Kidney tubule cell (primary cell): ENCODE measurements around the gene LAG3.

Experiments
- DNase-seq: peaks from one replicate; pipeline ENCODE4 v3.0.0-alpha.2; 2018; ENCODE audit warnings: low spot score

Gene LAG3

DNA sequence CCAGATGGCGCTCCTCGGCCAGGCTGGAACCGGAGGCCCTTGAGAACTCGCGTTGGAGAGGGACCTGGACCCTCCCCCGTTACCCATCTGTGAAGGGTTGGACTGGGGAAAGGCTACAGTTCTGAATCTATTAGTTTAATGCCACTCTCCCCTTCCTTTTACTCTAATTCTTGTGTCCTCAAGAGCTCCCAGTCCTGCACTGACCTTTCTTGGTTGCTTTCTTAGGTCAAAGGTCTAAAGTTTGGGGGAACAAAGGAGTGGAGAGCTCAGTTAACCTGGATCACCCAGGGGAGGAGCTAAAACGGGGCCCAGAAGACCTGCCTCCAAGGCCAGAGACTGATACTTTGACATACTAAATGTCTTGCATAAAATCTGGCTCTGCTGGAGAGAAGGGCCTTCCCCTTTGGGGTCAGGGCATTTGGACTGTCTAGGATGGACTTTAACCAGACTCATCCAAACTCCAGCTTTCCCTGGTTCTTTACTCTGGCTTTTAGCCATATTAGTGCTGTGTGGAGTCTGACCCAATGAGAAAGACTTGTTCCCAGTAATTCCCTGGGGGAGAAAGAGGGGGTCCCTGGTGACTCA is 18.5 kb upstream of the LAG3 start:
- DNase-seq = no peak

DNA sequence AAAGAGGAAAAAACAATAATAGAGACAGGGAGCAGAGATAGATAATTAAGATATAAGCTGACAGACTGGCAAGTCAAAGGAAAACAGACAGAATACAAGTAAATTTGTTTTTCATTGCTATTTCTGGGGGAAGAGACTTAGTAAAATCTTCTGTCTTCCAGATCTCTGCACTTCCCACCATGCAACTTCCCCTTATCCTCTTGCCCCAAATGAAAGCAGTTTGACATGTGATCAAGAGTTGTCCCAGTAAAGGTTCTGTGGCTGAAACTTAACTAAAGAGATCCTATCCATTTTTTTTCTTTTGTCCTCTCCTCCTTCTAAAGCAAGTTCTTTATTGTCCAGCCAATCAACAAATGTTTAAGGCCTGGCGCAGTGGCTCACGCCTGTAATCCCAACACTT is 17.9 kb upstream of the LAG3 start:
- no peak for DNase-seq

DNA sequence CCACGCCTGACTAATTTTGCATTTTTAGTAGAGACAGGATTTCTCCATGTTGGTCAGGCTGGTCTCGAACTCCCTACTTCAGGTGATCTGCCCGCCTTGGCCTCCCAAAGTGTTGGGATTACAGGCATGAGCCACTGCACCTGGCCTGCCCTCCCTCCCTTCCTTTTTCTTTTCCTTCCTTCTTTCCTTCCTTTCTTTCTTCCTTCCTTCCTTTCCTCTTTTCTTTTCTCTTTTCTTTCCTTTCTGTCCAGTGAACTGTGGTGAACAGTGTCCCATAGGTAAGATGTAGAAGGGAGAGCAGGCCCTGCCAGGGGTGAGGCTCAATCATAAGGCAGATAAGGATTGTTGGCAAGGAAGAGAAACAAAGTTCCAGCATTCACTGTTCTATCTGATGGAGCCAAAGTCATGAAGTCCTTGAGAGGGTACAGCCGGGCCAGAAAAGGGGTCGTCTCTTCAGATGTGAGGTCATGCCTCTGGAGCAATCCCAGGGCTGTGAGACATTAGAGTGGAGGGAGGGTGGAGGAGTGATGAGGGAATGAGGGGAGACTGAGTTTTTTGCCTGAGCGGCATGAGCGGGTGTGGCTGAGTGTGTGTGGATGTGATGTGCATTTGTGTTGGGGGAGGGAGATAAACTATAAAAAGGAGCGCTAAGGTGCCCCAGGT is 15.2 kb upstream of the LAG3 start:
- no peak for DNase-seq

DNA sequence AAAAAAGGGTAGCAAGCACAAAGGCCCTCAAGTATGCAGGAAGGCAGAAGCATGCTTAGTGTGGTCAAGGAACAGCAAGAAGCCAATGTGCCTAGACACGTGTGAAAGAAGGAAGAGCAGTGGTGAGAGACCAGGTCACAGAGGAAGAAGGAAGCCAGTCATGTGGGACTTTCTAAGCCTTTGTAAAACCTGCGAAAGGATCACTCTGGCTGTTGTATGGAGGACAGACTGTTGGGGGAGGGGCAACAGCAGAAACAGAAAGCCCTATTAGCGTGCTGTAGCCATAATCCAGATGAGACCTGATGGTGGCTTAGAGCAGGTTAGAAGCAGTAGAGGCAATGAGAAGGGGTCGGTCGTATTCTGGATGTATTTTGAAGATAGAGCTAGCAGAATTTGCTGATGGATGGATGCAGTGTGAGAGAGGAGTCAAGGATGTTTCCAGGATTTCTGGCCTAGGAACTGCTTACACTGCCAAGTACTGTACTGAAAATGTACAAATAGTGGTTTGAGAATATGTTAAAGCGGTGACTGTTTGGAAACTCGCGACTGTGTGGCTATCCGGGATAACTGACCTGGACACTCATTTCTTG is 13.7 kb upstream of the LAG3 start:
- DNase-seq = no peak

- no peak for DNase-seq
Measured at GRCh38 chr12:6759741-6760140, 12.6 kb upstream of the LAG3 start.

DNA sequence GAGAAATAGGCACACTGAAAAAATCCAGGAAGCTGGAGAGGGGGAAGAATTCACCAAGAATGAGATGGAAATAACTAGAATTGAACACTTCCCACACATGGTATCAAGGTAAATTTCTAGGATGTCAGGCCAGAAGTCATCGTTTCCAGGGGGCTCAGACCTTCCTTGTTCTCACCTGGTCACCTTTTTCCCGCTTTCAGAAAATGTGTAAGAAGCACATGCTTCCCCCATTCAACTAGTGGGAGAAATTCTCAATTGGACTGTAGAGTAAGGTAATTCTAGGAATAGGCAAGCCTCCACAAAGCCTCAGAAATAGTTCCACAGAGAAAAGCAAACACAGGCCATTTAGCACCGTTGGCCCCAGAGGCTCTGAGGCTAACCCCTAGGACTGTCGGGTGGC is 8.9 kb upstream of the LAG3 start:
- DNase-seq = no peak

- DNase-seq = peak; percentile 99
Measured at GRCh38 chr12:6764011-6764828, 8.1 kb upstream of the LAG3 start.

DNA sequence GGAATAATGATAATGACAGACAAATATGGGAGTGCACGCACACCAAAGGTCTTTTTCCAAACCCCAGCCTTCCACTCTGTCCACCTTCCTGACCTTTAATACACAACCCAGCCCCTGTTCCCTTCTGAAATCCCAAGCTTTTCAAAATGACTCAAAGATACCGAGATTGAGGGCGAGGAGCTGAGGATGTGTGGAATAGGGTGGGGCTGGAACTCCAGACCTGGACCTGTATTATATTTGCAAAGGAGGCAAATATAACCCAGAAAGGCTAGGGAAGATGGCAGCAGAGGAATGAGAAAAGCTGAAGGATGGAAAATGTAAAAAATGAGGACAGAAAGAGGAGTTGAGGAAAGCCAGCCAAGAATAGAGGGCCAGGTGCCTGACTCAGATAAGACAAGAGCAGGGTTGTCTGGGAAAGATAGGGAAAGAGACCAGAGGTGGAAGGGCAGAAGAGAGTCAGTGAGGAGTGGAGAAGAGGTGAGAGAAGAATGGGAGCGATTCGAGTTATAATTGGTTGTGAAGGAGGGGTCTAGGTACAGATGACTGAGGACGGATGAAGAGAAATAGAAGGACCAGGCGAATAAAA is 7.2 kb upstream of the LAG3 start:
- peak; percentile 16 for DNase-seq

DNA sequence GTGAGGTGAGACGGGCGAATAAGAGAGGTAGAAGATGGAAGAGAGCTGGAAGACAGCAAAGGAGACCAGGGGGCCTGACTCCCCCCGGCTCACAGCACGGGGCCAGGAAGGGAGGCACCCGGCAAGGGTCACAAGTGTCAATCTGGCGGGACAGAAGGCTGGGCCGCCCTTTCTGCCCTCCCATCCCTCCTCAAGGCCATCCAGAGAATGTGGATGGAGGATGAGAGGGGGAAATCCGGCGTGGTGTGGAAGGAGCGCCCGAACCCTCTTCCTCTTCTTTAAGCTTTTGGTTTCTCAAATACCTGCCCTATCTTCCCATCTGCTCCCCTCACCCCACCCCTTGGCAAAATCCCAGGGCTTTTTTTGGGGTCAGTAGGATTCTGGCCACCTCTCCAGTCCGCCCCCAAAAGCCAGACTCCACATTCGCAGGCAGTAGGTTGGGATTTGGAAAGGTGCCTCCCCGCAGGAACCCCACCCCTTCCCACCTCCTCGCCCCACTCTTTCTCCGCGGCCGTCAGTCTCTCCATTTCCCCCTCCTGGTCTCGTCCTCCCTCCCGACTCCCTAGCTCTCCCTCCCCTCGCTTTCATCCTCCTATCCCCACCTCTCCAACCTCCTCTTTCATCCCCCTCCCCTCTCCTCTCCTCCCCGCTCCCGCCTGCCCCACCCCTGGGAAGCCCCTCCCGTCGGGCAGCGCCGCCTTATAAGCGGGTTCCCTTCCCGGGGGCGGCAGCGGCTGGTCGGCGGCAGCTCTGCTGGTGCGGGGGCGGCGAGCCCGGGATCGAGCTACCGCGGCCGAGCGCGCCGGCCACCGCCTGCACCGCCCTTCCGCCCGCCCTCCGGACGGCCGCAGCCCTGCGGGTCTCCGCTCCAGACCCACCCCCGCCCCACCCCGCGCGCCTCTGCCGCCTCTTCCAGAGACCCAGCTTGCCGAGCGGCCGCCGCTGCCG is 6.4 kb upstream of the LAG3 start, which contains the start of gene PTMS:
TSS of gene PTMS (plus strand) at position 730 of the 948 bp plus-strand sequence. CDS start 343 bp downstream, outside the sequence.
- peak; percentile 88 for DNase-seq

GRCh38 chr12:6766651-6767349 is 5.5 kb upstream of the LAG3 start:
- DNase-seq = peak; percentile 79

DNA sequence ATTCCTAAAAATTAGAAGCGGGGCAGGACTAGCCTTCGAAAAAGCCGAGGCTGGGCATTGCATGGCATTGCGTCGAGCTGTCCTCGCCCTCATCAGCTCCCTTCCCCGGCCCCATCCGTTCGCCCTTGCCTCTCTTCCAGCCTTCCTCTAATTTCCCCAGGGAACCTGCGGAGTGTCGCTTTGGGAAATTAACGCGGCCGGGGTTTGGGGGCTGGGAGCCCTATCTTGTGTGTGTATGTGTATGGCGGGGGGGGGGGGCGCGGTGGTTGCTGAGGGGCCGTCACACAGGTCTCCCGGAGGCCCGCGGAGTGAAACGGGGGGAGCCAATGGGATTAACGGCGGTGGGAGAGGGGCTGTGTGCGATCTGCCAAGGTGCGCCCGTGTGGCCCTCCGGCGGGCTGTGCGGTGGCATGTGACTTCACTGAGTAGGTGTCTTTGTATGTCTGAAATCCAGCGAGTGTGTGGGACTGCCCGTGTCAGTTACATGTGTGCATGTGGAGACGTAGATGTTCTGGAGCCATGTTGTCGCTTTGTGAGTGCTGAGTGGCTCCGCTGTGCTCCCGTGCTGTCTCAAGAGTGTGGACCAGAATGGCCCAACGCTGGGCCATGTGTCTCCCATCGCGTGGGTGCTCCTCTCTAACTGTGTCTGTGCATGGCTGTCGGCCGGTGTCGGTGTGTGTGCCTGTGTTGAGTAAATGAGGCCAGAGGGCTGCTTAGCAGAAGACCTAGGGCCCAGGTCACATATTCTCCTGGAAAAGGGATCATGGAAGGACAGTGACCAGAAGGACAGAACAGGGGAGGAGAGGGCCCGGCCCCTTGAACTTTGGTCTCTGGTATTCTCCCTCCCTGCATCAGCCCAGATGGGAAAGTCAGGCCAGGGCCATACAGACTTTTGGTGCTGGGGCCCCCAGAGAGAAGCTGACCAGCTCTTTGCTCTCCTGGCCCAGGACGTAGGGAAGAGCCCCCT is 4.7 kb upstream of the LAG3 start:
- DNase-seq = peak; percentile 22

DNA sequence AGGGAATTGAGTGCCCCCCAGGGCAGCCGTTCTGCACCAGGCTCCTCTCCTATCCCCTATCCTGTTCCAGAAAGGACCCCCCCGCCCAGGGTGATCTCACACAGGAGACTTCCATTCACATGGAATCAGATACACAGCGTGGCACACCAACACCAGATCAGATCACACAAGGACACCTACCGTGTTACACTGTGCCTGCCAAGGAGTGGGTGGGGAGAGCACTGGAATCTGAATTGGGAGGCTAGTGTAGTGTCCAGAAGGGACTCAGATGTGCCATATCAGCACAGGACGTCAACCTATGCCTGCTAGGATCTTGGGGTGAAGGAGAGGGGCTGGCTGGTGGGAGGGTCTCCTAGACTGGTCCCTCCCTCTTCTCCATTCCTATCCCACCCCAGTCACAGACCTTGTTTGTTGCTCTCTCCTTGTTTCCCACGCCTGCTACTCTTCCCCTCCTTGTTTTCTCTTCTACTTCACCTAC is 3.8 kb upstream of the LAG3 start:
- no peak for DNase-seq

- DNase-seq = no peak
Measured at GRCh38 chr12:6768990-6769389, 3.3 kb upstream of the LAG3 start.

GRCh38 chr12:6769666-6770065 is 2.7 kb upstream of the LAG3 start:
- no peak for DNase-seq

DNA sequence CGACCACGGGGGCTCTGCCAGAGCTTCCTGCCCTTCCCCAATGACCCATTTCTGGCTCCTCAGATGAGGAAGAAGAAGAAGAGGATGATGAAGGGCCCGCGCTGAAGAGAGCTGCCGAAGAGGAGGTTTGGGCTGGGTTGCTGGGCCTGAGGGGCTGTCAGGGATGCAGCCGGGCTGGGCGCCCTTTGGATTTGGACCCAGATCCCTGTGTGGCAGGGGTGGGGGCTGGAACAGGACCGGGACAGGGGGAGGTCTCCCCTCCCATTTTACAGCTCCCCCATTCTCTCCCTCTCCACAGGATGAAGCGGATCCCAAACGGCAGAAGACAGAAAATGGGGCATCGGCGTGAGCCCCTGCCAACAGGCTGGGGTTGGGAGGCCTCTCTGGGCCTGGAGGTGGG is 2.2 kb upstream of the LAG3 start:
- no peak for DNase-seq

- DNase-seq = no peak
Measured at GRCh38 chr12:6770600-6770999, 1.7 kb upstream of the LAG3 start.

- no peak for DNase-seq
Measured at GRCh38 chr12:6771091-6771495, 1.2 kb upstream of the LAG3 start.

GRCh38 chr12:6771509-6772330 is 600 bp upstream of the LAG3 start:
- no peak for DNase-seq
